HG02970 (cell line): ENCODE data around the gene LKAAEAR1.
"Not testable (repeated sequence)": the region's sequence is repeated elsewhere in the genome, so short reads cannot be mapped to it uniquely, and the experiment has no call there.

ENCODE experiments used
- ATAC-seq: cut with Tn5 transposase; IDR thresholded peaks from one replicate; pipeline ENCODE4 v1.9.1; 2021; ENCODE audit warnings: mild to moderate bottlenecking, moderate library complexity, moderate number of reproducible peaks; ENCODE audit not compliant: unreplicated experiment, low FRiP score

LKAAEAR1 gene

GRCh38 chr20:64099880-64100565 lies 15.8 kb upstream of the LKAAEAR1 start:
- ATAC-seq, result no peak

- no peak for ATAC-seq
Observed at GRCh38 chr20:64099086-64099786, 15.0 kb upstream of the LKAAEAR1 start.

GRCh38 chr20:64098471-64099013 lies 14.3 kb upstream of the LKAAEAR1 start:
- no peak for ATAC-seq

- ATAC-seq, result no peak
Observed at GRCh38 chr20:64096535-64096934, 12.3 kb upstream of the LKAAEAR1 start.

GRCh38 chr20:64095927-64096326 lies 11.7 kb upstream of the LKAAEAR1 start:
- ATAC-seq, result no peak

GRCh38 chr20:64095455-64095854 lies 11.3 kb upstream of the LKAAEAR1 start:
- ATAC-seq, result no peak

- no peak for ATAC-seq
Observed at GRCh38 chr20:64093013-64093503, 8.9 kb upstream of the LKAAEAR1 start.

- ATAC-seq, result no peak
Observed at GRCh38 chr20:64092258-64093012, 8.2 kb upstream of the LKAAEAR1 start.

- ATAC-seq, result no peak
Observed at GRCh38 chr20:64091770-64092169, 7.6 kb upstream of the LKAAEAR1 start.

- no peak for ATAC-seq
Observed at GRCh38 chr20:64091340-64091739, 7.1 kb upstream of the LKAAEAR1 start.

GRCh38 chr20:64090165-64090564 lies 6.0 kb upstream of the LKAAEAR1 start:
- ATAC-seq, result no peak

GRCh38 chr20:64088586-64088985 lies 4.4 kb upstream of the LKAAEAR1 start:
- ATAC-seq, result not testable (repeated sequence)

GRCh38 chr20:64087226-64087825 lies 3.1 kb upstream of the LKAAEAR1 start:
- not testable (repeated sequence) for ATAC-seq

GRCh38 chr20:64086801-64087200 lies 2.6 kb upstream of the LKAAEAR1 start:
- no peak for ATAC-seq

GRCh38 chr20:64084685-64085152 lies 521 bp upstream of the LKAAEAR1 start:
- no peak for ATAC-seq

GRCh38 chr20:64083378-64083803 lies 807 bp downstream of the LKAAEAR1 start:
- ATAC-seq, result no peak

- ATAC-seq, result no peak
Observed at GRCh38 chr20:64082820-64083377, 1.3 kb downstream of the LKAAEAR1 start.

GRCh38 chr20:64082126-64082731 lies 2.0 kb downstream of the LKAAEAR1 start:
- ATAC-seq, result no peak

GRCh38 chr20:64081624-64081964 lies 2.6 kb downstream of the LKAAEAR1 start:
- ATAC-seq, result no peak
